ENCODE results near the gene KLHL3. TPM values are rescaled to one million over a fixed set of nuclear protein-coding genes. Genes with fewer than 3 reads are reported as not detected.

KLHL3 gene
- total and polyA plus RNA-seq, 2 experiments from 2014 or later = 4.9 to 10.8 TPM

DNA sequence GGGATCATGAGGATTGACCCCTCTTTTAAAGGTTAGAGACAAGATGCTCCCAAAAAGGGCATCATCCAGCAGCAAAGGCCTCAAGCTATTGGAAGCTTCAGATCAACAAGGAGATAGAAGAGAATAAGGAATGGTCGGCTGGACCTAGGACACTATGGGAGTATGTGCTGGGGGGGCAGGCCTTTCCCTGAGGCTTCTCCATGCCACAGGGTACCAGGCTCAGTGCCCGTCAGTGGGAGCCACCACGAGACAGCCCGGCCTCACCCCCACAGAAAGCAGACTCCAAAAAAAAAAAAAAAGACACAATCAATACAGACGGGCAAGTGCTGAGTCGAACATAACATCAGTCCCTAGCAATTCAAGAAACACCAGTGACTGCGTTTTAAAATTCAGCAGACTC, 117.4 kb downstream of the KLHL3 start:
- ATAC-seq (no peak), DNase-seq (ENCODE audit: low spot score) (no peak)
- no peak overlapping the region for H3K4me3 Mint-ChIP-seq

DNA sequence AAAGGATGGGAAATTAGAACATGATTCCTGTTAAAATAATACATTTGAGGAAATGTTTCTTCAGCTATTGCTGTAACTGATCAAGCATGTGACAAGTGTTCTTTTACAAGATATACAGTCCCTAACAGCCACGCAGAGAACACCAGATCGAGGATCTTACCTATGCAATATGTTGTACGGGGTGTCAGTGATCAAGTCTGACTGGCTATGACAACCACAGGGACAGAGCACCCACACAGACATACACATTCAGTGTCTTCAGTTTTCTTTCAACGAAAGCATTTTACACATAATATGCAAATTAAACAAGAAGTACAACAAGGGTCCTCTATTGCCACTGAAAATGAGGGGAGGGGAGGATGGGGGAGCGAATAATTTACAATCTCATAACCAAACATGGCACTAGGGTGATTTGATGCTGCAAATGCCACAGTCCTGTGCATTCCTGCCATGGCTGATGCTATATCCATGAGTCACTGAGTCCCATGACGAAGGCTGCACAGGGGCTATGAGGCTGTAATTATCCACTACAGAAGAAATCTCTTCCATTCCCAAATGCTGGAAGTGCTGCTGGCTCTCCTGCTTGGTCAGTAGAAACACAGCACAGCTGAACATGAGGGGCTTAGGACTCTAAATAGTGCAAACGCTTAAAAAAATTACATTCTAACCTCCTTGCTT, 118.2 kb downstream of the KLHL3 start:
- Histone ChIP-seq H4K20me1 (replicated peaks; ENCODE audit: insufficient read depth) (no peaks in the 10 kb centered on the region), H3K9me2 (ENCODE audit: insufficient read depth) (no peaks in the 10 kb centered on the region), H3K27me3 (ENCODE audit: insufficient read depth) (no peaks in the 10 kb centered on the region), H3K4me3 (no peak overlapping the region), H3K4me1 (ENCODE audit: insufficient read depth) (no peaks in the 10 kb centered on the region), H2AFZ (no peak overlapping the region), H3K4me2 (no peak overlapping the region), H3K36me3 (ENCODE audit: insufficient read depth) (no peaks in the 10 kb centered on the region; the same call in 1 of the 2 replicates), H3K79me2 (replicated peaks; ENCODE audit: insufficient read depth) (no peaks in the 10 kb centered on the region), H3F3A (replicated peaks; ENCODE audit: low read depth) (no peaks in the 10 kb centered on the region), H3K27ac (ENCODE audit: low read depth) (no peak overlapping the region)
- H3K9me3 Mint-ChIP-seq = no peaks in the 10 kb centered on the region
- DNase-seq (ENCODE audit: low spot score) (no peak), ATAC-seq (no peak)
- peaks cover 7% of the 10 kb centered on the region; the same call in 1 of the 3 replicates for H3K36me3 Mint-ChIP-seq (ENCODE audit: low read depth)
- no peak overlapping the region for H3K4me3 Mint-ChIP-seq
- H3K4me1 Mint-ChIP-seq = peaks cover 3% of the 10 kb centered on the region; the same call in 2 of the 3 replicates
- peaks cover 5% of the 10 kb centered on the region for H3K27me3 Mint-ChIP-seq (ENCODE audit: insufficient read depth, low read depth, poor library complexity)
- no peak overlapping the region for H3K27ac Mint-ChIP-seq
- TF ChIP-seq JUNB (IDR thresholded peaks at IDR 0.05; ENCODE audit: unreplicated experiment) (no peak), ETS1 (IDR thresholded peaks at IDR 0.05) (no peak), STAT1 (IDR thresholded peaks at IDR 0.05; ENCODE audit: unreplicated experiment) (no peak), CREB1 (CRISPR knock-in tag; IDR thresholded peaks at IDR 0.05; ENCODE audit: low read depth) (no peak), POLR2AphosphoS5 (IDR thresholded peaks at IDR 0.05; ENCODE audit: low read depth) (no peak)
- TF ChIP-seq, protein P1, sequence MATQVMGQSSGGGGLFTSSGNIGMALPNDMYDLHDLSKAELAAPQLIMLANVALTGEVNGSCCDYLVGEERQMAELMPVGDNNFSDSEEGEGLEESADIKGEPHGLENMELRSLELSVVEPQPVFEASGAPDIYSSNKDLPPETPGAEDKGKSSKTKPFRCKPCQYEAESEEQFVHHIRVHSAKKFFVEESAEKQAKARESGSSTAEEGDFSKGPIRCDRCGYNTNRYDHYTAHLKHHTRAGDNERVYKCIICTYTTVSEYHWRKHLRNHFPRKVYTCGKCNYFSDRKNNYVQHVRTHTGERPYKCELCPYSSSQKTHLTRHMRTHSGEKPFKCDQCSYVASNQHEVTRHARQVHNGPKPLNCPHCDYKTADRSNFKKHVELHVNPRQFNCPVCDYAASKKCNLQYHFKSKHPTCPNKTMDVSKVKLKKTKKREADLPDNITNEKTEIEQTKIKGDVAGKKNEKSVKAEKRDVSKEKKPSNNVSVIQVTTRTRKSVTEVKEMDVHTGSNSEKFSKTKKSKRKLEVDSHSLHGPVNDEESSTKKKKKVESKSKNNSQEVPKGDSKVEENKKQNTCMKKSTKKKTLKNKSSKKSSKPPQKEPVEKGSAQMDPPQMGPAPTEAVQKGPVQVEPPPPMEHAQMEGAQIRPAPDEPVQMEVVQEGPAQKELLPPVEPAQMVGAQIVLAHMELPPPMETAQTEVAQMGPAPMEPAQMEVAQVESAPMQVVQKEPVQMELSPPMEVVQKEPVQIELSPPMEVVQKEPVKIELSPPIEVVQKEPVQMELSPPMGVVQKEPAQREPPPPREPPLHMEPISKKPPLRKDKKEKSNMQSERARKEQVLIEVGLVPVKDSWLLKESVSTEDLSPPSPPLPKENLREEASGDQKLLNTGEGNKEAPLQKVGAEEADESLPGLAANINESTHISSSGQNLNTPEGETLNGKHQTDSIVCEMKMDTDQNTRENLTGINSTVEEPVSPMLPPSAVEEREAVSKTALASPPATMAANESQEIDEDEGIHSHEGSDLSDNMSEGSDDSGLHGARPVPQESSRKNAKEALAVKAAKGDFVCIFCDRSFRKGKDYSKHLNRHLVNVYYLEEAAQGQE (IDR thresholded peaks at IDR 0.05; ENCODE audit: unreplicated experiment) = no peak

More for the DNA sequence above, 117.4 kb downstream of the KLHL3 start:
- no peaks in the 10 kb centered on the region for H3F3A ChIP-seq (replicated peaks; ENCODE audit: low read depth)
- no peak overlapping the region for H3K27ac ChIP-seq (ENCODE audit: low read depth)
- peaks cover 3% of the 10 kb centered on the region; the same call in 2 of the 3 replicates for H3K4me1 Mint-ChIP-seq
- no peaks in the 10 kb centered on the region for H3K4me1 ChIP-seq (ENCODE audit: insufficient read depth)
- H3K27ac Mint-ChIP-seq = no peak overlapping the region
- peaks cover 7% of the 10 kb centered on the region; the same call in 1 of the 3 replicates for H3K36me3 Mint-ChIP-seq (ENCODE audit: low read depth)
- no peaks in the 10 kb centered on the region for H3K9me3 Mint-ChIP-seq
- no peaks in the 10 kb centered on the region for H3K9me2 ChIP-seq (ENCODE audit: insufficient read depth)
- no peaks in the 10 kb centered on the region for H4K20me1 ChIP-seq (replicated peaks; ENCODE audit: insufficient read depth)
- TF ChIP-seq ETS1 (IDR thresholded peaks at IDR 0.05) = no peak
- H3K27me3 Mint-ChIP-seq (ENCODE audit: insufficient read depth, low read depth, poor library complexity) = peaks cover 5% of the 10 kb centered on the region
- no peaks in the 10 kb centered on the region for H3K79me2 ChIP-seq (replicated peaks; ENCODE audit: insufficient read depth)
- no peak overlapping the region for H3K4me2 ChIP-seq
- no peak overlapping the region for H2AFZ ChIP-seq
- no peak overlapping the region for H3K4me3 ChIP-seq
- no peaks in the 10 kb centered on the region for H3K27me3 ChIP-seq (ENCODE audit: insufficient read depth)
- H3K36me3 ChIP-seq (ENCODE audit: insufficient read depth) = no peaks in the 10 kb centered on the region; the same call in 1 of the 2 replicates

Data from GM23338 (cell line).